DMS 273 (cell line): Measurements from ENCODE around the gene NKX6-2.
"Not testable (repeated sequence)": the region's sequence is repeated elsewhere in the genome, so short reads cannot be mapped to it uniquely, and the experiment has no call there.

ENCODE experiments used
- DNase-seq: peaks from one replicate; lab custom pipeline; 2025; ENCODE audit not compliant: unreplicated experiment; lab: John Stamatoyannopoulos, UW

NKX6-2 gene

GRCh38 chr10:132785723-132786475 lies at the start of gene NKX6-2:
Gene NKX6-2 (minus strand): TSS chr10:132786147. CDS start chr10:132785948, 199 bp downstream.
- DNase-seq: peak; percentile 33

GRCh38 chr10:132834891-132835847 lies 49.2 kb upstream of the NKX6-2 start:
- DNase-seq: no peak

GRCh38 chr10:132834311-132834761 lies 48.4 kb upstream of the NKX6-2 start:
- DNase-seq: no peak

DNA sequence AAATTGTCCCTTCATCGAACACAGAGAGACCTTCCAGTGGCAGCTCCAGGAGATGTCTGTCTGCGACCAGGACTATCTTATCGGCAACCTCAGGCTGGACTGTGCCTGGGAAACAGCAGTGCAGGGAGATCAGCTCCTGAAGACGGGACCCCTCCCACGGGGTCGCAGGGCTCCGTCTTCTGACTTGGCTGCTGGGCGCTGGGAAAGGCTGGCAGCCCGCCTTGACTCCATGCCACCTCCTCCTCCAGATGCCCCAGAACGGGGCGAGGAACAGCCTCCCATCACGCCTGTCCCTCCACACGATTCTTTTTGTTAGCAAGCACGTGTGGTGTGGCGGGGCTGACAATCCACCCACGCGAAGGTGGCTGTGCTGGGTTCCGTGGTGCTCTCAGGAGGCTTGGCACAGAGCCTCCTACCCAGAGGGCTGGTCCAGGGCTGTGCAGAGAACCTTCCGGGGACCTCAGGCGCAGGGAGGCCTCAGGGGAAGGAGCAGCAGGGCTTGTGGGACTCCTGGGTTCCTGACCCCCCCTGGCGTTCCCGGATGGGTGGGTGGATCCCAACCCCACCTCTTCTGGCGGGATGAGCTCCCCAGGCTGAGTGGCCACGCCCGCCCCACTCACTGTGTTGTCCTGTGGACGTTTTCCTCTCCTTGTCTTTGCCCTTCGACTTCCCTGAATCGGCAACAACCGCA lies 47.6 kb upstream of the NKX6-2 start:
- DNase-seq: no peak

GRCh38 chr10:132832186-132832969 lies 46.4 kb upstream of the NKX6-2 start:
- no peak for DNase-seq

- no peak for DNase-seq
Measured at GRCh38 chr10:132829403-132829802, 43.5 kb upstream of the NKX6-2 start.

DNA sequence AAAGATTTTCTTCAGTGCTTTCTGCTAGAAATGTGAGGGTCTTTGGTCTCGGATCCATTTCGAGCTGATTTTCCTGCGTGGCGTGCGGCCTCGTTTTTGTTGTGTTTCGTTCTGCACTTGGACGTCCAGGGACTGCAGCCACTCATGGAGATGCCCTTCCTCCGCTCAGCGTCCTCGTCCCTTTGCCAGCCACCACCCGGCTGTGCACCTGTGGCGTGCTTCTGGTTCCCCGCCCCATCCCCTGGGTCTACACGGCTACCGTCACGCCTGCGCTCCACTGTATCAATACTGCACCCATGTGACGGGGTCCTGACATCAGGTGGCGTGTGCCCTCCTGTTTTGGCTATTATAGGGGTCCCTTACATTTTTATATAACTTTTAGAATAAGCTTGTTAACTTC lies 42.7 kb upstream of the NKX6-2 start:
- DNase-seq: no peak

GRCh38 chr10:132827861-132828539 lies 42.1 kb upstream of the NKX6-2 start:
- DNase-seq: no peak

GRCh38 chr10:132827423-132827789 lies 41.5 kb upstream of the NKX6-2 start:
- no peak for DNase-seq

DNA sequence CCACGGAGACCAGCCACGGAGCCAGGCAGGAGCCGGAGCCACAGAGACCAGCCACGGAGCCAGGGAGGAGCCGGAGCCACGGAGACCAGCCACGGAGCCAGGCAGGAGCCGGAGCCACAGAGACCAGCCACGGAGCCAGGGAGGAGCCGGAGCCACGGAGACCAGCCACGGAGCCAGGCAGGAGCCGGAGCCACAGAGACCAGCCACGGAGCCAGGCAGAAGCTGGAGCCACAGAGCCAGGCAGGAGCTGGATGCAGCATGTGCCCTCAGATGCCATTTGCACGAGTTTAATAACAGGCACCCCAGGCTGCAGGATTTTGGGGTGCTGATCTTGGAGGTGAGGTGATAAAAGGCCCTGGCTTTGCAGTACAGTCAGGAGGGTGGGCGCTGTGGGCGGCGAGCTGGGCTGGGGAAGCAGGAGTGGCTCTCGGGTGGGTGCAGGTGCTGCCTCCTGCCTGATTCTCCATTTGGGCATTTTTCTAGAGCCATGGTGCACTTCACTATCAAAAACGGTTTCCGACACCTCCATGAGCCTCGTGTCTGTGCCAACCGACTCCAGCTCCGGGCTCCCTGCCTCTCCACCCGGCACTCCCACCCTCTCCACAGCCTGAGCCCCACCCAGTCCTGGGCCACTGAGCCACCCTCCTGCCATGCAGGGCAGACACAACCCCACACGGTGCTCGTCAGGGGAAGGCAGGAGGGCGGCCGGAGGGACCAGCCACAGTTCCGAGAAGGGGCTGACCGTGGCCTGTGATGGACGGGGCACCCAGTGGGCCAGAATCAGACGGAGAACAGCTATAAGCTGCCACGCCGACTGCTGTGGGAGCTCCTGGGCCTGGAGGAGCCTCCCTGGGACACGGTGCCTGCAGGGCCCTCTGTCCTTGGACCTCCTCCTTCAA lies 40.8 kb upstream of the NKX6-2 start:
- no peak for DNase-seq

DNA sequence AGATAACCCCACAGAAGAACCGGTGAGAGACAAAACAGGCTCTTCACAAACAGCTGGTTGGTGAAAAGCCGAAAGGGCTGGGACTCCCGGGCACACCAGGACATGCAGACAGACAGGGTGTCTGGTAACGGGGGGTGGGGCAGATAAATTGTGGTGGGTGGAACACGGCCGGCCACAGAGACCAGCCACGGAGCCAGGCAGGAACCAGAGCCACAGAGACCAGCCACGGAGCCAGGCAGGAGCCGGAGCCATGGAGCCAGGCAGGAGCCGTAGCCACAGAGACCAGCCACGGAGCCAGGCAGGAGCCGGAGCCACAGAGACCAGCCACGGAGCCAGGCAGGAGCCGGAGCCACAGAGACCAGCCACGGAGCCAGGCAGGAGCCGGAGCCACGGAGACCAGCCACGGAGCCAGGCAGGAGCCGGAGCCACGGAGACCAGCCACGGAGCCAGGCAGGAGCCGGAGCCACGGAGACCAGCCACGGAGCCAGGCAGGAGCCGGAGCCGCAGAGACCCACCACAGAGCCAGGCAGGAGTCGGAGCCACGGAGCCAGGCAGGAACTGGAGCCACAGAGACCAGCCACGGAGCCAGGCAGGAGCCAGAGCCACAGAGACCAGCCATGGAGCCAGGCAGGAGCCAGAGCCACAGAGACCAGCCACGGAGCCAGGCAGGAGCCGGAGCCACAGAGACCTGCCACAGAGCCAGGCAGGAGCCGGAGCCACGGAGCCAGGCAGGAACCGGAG lies 40.0 kb upstream of the NKX6-2 start:
- not testable (repeated sequence) for DNase-seq

DNA sequence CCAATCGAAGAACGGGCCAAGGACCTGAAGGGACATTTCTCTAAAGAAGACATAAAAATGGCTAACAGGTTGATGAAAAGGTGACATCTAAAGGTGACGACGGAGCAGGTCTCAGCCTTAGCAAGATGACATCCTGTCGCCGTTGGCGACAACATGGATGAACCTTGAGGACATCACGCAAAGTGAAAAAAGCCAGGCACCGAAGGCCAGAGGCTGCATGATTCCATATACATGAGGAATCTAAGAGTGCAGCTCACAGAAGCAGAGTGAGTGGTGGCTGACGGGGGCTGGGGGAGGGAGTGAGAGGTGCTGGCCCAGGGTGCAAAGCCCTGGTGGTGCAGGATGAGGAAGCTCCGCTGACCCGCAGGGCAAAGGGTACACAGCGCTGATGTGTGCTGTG lies 34.1 kb upstream of the NKX6-2 start:
- DNase-seq: no peak

- no peak for DNase-seq
Measured at GRCh38 chr10:132817701-132818211, 31.8 kb upstream of the NKX6-2 start.

DNA sequence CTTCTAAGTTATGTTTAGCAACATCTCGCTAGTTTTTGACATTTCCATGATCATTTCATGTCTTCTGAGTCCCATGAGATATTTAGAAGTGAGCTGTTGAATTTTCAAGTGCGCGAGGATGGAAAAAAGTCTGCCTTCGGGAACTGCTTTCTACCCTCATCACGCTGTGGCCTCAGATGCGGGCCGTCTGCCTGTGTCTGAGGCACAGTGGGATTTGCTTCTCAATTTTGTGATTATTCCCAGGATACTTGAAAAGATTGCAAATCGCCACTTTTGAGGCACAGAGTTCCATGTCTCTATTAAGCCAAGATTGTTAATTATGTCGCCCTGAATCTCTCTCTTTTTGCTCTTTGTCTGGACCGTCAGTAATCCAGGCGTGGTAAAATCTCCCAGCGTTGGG lies 30.8 kb upstream of the NKX6-2 start:
- DNase-seq: no peak

- DNase-seq: no peak
Measured at GRCh38 chr10:132815168-132815857, 29.4 kb upstream of the NKX6-2 start.

- DNase-seq: no peak
Measured at GRCh38 chr10:132814469-132814856, 28.5 kb upstream of the NKX6-2 start.
